ENCODE results near the gene SLIT3. TPM values are rescaled to one million over a fixed set of nuclear protein-coding genes. Genes with fewer than 3 reads are reported as not detected.

The SLIT3 gene
- total RNA-seq, 1 donor from 2014 or later: not detected

DNA sequence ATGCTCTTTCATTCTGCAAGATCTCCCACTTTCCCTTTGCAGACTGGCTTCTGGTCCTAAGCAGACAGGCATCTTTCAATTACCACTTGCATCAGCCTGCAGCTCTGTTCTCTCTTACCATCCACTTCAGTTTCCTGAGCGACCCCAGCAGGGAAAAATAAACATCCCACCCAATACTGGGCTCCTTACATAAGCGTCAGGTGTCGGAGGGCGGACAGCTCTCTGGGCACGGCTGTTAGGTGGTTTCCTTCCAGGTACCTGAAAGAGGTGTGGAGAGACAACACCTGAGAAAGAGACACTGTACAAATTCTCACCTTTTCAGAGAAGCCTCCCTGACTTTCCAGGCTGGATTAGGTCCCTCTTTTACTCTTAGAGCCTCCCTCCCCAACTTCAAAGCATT lies 576.7 kb downstream of the SLIT3 start:
- DNase-seq (ENCODE audit: low read depth): no peak

DNA sequence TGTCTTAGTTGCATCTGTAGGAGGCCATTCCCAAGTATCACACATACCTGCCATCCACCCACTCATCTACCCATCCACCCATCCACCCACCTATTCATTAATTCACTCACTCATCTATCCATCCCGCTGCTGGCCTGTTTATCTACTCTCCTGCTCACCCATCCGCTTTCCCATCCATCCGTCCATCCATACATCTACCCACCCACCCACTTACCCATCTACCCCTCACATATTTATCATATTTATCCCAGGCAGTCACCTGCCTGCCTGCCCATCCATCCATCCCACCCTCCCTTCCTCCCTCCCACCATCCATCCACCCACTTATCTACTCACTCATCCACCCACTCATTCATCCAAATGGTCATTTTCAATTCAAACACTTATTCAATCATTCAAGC lies 577.9 kb downstream of the SLIT3 start:
- DNase-seq (ENCODE audit: low read depth): no peak

DNA sequence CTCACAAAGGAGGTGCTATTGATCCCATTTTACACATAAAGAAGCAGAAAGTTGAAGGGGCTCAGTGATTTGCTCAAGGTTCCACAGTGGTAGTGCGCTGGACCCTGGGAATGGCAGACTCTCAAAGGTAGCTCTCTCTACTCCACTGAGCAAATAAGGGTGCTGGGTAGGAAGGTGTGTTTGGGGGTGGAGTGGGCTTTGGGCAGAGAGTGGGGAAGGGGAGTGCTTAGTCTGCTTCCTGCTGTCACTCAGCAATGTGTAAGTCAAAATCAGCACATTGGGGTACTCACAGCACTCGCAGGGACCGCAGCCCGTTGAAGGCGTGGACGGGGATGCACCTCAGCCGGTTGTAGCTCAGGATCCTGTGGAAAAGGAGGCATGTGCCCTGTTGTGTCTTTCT lies 579.0 kb downstream of the SLIT3 start:
- no peak for DNase-seq (ENCODE audit: low read depth)

DNA sequence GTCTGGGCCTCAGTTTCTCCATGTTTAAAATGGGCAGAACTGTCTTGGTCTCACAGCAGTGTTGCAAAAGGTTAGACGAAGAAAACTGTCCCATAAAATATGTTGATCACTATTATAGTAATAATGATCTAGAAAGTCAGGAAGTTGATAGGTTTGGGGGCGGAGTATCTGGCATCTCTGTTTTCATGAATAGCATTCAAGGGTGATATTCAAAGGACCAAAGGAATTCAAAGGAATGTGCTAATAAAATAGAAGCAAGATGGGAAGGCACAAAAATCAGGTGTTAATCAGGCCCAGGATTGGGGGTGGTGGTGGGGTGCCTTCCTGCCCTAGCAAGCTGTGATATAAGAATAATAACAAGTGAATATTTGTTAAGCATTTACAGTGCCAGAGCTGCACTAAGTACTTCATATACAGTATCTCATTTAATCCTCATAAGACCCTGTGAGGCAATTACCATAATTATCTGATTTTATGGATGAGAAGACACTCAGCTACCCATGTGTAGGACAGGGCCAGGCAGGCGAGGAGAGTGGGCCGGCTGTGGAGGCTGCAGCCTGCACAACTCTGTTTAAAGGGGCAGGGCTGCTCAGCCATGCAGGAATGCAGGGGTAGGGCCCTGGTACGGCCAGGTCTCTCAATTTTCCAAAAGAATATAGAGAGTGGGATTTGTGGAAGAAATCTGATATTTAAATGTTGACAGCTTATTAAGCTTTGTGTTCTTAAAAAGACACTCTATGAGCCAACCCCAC lies 579.8 kb downstream of the SLIT3 start:
- no peak for DNase-seq (ENCODE audit: low read depth)

DNA sequence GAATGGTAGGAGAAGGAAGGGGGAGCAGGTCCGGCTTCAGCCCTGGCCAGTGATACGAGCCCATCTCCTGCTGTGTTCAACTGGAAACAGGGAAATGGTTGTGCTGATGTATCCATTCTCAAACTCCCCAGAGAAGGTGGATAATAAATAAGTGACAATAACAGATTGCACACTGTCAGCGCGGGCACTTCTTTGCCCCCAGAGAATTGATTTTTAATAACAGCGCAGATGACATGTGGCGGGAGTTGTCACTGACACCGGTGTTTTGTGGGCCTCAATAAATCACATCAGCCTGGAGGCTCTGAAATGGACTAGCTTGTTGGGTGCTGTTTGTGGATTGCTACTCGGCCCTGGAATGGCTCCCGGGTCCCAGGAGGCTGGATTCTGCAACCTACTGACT lies 580.4 kb downstream of the SLIT3 start:
- no peak for DNase-seq (ENCODE audit: low read depth)

DNA sequence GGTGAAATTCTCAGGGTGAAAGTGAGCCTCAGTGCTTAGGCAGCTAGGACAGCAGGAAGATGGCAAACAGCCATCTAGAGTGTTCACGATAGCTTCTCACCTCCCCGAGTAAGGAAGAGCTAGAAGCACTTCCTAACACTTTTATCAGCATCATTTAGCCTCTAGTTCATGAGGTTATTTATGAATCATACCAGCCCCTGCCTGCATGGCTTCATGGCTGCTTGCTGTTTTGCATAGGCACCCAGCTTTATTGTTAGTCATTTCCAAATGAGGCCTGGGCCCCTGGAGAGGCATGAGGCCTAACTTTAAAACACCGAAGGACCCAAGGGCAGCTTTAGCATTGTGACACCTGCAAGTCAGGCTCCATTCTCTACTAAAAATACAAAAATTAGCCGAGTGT lies 586.9 kb downstream of the SLIT3 start:
- DNase-seq (ENCODE audit: low read depth): no peak

DNA sequence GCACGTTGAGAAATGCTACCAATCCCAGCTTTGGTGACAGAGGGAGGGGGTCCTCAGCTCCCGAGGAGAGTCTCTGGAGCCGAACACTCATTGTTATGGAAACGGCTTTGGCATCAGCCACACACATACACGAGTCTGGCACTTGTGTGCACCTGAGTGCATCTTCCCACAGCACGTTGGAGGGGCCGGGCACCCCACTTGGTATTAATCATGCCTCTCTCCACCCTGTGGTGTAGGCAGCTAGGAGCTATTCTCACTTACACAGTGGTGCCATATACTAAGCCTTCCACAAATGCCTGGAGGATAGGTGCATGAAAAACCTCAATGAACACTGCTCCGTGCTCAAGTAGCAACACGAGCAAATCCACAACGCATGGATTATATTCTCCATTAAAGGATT lies 587.9 kb downstream of the SLIT3 start:
- DNase-seq (ENCODE audit: low read depth): no peak

DNA sequence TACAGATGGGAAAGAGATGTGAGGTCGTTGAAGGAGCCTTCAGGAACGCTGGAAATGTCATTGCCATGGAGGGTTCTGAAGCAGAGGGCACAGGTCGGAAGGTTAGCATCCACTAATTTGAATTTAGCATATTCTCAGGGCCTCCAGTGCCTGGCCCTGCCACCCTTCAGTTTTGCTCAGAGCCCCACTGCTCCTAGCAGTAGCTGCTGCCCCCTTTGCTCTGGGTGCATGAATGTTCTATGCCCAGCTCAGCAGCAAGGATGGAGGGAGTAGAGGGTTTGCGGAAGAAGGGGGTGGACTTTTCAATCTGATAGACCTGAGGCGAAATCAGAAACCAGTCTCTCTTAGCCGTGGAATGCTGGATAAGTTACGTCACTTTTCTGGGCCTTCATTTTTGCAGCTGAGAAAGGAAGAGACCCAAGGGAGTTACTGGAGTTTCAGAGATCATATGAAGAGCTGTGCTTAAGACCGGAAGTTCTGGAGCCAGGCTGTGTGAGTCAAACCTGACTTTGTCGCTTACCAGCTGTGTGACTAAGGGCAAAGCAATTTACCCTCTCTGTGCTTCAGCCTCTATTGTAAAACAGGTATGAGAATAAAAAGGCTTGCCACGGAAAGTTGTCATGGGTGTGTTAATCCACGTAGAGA lies 588.5 kb downstream of the SLIT3 start:
- DNase-seq (ENCODE audit: low read depth): peak; percentile 81

DNA sequence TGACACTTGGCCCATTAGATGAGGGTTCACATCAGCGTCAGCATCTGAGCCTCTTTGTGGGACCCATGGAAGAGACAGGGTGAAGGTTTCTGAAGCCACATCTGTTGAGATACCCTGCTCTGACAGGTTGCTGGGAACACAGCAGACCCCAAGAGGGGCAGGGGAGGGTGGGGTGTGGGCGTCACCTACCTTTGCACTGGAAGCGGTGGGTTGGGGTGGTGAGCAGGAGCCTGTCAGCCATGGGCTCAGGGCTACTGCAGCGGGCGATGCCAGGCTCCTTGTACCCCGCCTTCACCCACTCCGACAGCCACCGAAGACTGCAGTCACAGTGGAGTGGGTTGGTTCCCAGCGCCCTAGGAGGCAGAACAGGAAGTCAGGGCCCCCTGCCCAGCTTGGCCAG lies 590.2 kb downstream of the SLIT3 start:
- no peak for DNase-seq (ENCODE audit: low read depth)

DNA sequence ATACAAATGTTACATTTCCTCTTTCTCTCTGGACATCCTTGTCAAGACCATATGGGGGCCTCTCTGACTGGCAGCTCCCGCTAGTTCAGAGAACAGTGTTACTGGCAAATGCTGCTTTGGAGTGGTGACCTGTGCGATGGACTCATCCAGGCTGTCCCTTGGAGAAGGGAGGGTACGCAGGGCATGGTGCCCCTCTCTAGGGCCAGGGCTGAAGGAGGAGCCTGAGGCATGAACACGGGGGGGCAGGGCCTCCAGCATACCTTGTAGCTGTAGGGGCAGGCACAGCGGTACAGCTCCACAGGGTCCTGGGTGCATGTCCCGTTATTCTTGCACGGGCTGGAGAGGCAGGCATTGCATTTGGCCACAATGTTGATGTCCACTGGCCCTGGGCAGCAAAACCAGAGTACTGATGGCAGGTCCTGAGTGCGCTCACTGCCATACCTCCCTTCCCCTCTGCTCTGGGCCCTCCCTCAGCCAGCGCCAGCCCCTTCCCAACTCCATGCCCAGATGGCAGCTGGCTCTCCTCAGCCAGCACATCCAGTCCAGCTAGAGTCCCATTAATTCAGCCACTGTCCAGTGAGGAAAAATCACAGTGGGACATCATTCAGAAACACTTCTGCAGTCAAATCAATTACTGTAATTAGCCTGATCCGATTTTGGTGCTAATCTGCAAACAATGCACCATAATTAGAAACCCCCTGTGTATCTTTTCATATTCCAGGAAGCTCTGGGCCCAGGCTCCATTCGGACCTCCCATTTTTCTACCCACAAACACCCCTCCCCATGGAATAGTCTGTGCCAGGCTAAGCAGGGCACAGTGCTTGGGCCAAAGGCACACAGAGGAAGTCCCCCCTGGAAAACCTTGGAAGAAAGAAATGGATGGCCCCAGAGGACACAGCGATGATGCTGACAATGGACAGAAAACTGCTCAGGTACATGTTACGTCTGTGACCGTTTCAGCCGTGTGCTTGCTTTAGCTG lies 592.9 kb downstream of the SLIT3 start:
- DNase-seq (ENCODE audit: low read depth): no peak

DNA sequence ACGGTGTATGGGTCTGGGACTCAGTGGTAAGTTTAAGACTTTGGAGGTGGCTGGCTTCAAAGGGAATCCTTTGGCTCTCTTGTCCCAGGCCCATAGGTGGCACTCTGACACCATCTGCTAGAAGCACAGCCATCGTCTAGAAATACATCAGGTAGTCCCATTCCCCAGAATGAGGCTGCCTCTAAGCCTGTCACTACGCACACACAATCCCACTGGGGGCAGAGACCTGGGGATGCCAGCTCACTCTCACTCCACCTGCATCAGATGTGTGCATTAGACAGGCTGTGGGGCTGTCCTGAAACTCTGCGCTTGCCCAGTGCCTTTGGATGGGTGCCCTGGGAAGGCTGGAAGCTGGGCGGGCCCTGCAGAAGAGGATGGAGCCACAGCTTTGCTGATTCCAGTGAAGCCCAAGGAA lies 594.3 kb downstream of the SLIT3 start:
- peak; percentile 41 for DNase-seq (ENCODE audit: low read depth)

DNA sequence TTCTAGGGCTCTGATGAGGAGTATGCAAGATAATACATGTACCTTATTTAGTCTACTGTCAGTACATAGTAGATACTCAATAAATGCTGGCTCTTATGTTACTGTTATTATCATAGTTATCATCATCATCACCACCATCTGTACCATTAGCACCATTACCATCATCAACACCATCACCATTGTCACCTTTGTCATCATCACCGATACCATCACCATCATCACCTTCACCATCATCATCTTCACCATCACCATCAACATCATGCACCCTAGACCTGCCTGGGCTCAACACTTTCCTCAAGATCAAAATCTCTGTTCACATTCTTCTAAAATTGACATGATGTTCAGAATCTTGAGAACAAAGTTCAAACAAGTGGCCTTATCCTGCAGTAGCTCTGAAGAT lies 595.6 kb downstream of the SLIT3 start:
- no peak for DNase-seq (ENCODE audit: low read depth)

DNA sequence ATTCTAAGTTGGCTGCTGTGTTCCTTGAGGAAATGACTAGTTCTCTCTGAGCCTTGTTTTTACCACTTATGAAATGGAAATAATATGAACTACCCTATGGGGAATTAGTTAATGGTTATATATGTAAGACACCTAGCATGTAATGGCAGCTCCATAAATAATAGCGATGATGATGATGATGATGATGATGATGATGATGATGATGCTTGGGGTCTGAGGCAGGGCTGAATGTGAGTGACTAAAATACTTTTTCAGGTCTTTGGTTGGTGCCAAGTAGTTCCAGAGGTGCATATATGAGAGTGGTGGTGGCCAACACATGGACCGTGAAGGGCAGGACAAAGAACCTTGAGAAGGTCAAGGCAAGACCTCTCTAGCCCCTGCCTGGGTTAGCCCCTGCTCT lies 598.4 kb downstream of the SLIT3 start:
- DNase-seq (ENCODE audit: low read depth): no peak

DNA sequence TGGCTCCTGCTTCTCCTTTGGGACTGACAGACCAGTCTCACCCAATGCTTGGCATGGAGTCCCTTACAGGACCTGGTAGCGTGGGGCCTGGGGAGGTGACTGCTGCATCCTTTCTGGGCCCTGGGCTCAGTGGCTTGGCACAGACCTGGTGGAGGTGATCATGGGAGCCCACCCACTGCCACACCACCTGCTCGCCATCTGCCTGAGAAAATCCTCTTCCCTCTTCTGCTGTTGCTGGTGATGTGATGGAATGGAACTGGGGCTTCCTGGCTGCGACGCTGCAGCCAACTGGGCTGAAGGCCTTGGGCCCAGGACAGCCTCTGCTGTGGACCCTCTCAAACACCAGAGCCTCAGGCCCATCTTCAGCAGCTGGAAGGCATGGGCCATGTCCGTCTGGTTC lies 599.3 kb downstream of the SLIT3 start:
- no peak for DNase-seq (ENCODE audit: low read depth)

DNA sequence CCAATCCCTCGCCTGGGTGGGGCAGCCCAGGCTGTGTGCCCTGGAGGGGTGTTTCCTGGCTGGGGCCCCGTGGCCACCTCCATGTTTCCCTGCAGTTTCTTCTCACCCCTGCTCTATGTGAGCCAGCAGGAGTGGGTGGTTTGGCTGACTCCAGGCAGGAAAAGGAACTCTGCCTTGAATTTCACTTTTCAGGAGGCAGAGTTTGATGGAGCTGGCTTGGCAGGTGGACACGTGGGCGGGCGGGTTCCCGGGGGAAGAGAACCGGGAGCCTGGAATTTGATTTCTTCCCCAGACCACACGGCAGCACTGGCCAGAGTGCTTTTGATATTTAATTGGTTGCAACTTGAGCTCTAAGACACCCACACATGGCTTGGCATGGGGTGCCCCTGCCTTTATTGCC lies 601.9 kb downstream of the SLIT3 start:
- peak; percentile 31 for DNase-seq (ENCODE audit: low read depth)

DNA sequence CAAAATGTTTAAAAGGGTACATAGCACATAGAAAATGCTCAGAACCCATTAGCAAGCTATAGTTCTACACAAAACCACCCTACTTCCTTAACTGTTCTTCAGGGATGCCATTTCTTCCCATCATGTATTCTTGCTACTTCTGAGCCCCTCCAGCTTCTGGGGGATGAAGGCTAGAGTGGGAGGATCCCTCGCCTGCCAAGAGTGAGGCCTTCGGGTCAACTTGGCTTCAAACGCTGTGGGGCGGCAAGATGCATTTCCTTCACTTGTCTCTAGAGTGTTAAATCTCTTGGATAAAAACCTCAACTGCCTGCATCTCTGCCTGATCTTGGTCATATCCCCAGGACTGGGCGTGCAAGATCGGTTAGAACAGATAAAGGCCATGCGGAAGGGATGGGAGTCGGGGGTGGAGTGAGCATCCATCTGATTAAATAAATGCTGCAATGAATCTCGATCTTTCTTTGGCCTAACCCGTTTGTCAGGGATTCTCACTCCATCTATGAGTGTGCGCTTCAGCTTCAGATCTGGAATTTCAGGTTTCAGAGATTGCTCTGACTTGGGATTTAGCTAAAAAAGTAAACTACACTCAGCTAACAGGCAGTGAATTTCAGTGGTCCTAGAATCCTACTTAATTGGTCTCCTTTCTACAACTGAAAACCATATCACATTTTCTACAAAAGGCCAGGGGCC lies 603.8 kb downstream of the SLIT3 start:
- DNase-seq (ENCODE audit: low read depth): no peak

DNA sequence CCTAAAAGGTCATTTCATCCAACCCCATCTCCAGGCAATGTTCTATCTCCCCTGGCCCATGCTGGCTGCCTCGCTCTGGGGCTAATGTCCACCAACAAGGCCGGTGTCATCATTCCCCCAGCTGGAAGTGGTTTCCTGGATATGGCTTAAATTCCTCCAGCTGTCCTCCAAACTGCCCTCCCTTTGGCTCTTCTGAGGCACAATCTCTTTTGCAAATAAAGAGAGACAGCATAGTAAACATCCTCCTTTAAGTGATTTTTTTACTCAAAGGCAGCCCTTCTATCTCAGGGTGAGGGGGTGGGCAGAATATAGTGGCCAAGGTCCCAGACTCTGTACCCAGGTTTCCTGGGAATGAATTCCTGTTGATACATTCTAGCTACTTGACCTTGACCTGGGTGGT lies 604.3 kb downstream of the SLIT3 start:
- no peak for DNase-seq (ENCODE audit: low read depth)

DNA sequence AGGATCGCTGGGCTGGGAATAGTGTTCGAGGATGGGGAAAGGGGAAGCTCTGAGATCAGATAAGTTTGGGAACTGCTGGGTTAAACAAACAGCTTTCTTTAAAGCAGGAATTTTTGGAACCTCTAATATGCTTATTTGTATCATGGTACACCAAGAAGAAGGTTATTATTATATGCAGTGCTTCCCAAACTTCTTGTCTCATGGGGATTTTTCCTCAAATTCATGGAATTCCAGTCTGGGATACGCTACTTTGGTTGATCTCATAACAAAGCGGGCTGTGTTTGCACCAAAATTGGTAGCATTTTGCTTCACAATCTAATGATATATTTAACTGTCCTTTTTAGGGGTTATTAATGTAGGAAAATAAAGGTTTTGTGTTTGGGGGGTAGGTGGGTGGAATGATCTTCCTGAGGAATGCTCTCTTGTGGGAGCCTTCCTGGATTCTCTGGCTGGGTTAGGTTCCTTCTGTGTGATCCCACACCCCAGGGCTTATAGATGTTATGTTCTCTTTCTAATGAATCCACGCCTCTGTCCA lies 605.6 kb downstream of the SLIT3 start:
- DNase-seq (ENCODE audit: low read depth): no peak

DNA sequence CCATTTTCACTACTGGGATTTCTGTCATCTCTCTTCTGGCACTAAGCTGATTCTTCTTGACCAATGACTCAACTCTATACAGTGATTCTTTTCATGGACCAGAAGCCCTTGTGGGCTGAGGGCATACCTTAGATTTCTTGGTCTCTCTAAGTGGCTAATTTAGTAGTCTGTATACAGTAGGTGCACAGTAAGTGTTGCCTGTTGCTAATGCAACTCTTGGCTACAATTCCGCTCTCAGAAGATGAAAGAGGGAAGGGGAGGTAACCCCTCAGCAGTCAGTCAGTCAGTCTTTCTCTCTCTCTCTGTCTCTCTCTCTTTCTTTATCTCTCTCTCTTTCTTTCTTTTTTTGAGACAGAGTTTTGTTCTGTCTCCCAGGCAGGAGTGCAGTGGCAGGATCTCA lies 606.6 kb downstream of the SLIT3 start:
- DNase-seq (ENCODE audit: low read depth): no peak

DNA sequence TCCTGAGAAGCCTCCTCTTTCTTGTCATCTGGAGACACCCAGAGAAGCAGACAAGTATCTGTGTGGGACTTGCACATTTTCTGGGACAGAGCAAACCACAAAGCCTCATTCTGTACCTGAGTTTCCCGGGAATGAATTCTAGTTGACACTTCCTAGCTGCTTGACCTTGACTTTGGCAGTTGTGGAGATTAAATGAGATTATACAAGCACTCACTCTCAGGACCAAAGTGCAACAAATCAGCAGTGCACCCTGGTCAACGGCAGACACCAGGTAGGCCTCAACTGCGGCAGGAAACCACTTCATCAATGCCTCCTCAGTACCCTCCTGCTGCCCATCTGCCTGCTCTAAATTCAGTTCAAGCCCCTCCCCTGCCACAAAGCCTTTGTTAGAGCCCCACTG lies 607.1 kb downstream of the SLIT3 start:
- DNase-seq (ENCODE audit: low read depth): no peak

DNA sequence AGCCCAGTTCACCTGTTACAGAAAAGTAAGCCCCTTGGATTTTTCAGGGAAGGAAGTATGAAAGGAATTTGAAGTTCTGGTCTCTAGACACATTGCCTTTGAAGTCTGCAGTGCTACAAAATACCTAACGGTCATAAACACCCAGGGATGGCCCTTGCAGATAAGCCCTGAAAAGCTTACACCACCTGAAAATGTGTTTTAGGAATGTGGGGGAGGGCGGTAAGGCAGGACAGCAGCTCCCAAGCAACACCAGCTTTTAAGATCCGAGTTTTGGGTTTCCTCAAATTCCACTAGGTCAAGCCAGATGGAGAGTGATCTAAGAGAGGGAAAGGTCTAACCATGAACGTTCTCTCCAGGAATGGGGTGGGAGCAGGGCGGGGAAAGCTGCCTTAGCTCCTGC lies 607.6 kb downstream of the SLIT3 start:
- no peak for DNase-seq (ENCODE audit: low read depth)
